Kidney glomerular epithelial cell (primary cell): ENCODE measurements around the gene MEGF8.

Experiments
- DNase-seq: peaks from one replicate; lab custom pipeline; 2025; lab: John Stamatoyannopoulos, UW

The MEGF8 gene

GRCh38 chr19:42386974-42387707 lies 61.7 kb downstream of the MEGF8 start:
- peak; percentile 55 for DNase-seq

- no peak for DNase-seq
Measured at GRCh38 chr19:42388851-42389489, 63.5 kb downstream of the MEGF8 start.

GRCh38 chr19:42389899-42390298 lies 64.5 kb downstream of the MEGF8 start, which contains the start of gene CNFN:
TSS of gene CNFN (minus strand) at chr19:42390297. CDS start at chr19:42389037, 1,260 bp downstream.
- DNase-seq: no peak

GRCh38 chr19:42392165-42392564 lies 66.7 kb downstream of the MEGF8 start:
- no peak for DNase-seq

GRCh38 chr19:42394751-42395150 lies 69.3 kb downstream of the MEGF8 start:
- DNase-seq: no peak

GRCh38 chr19:42396381-42397262 lies 71.2 kb downstream of the MEGF8 start:
- peak; percentile 98 for DNase-seq

GRCh38 chr19:42397263-42398166 lies 72.1 kb downstream of the MEGF8 start:
- DNase-seq: peak; percentile 50

- no peak for DNase-seq
Measured at GRCh38 chr19:42400404-42400803, 75.0 kb downstream of the MEGF8 start.

- peak; percentile 24 for DNase-seq
Measured at GRCh38 chr19:42401365-42402303, 76.2 kb downstream of the MEGF8 start.

- no peak for DNase-seq
Measured at GRCh38 chr19:42402376-42403116, 77.1 kb downstream of the MEGF8 start.

GRCh38 chr19:42403586-42403985 lies 78.2 kb downstream of the MEGF8 start:
- DNase-seq: no peak

- no peak for DNase-seq
Measured at GRCh38 chr19:42406111-42406510, 80.7 kb downstream of the MEGF8 start.

GRCh38 chr19:42407085-42407815 lies 81.8 kb downstream of the MEGF8 start:
- no peak for DNase-seq

GRCh38 chr19:42407816-42408175 lies 82.4 kb downstream of the MEGF8 start:
- DNase-seq: no peak

GRCh38 chr19:42409477-42409876 lies 84.0 kb downstream of the MEGF8 start:
- DNase-seq: no peak

- no peak for DNase-seq
Measured at GRCh38 chr19:42410371-42410770, 84.9 kb downstream of the MEGF8 start.

GRCh38 chr19:42411581-42412178 lies 86.2 kb downstream of the MEGF8 start:
- DNase-seq: no peak

GRCh38 chr19:42412227-42412626 lies 86.8 kb downstream of the MEGF8 start:
- no peak for DNase-seq

GRCh38 chr19:42412661-42413076 lies 87.2 kb downstream of the MEGF8 start:
- no peak for DNase-seq
